Measurements from ENCODE around the gene NTSR1. TPM values are rescaled to one million over a fixed set of nuclear protein-coding genes. Genes with fewer than 3 reads are reported as not detected.
A peak's percentile ranks its signal among the peaks of the same experiment; 100 is the strongest.

NTSR1 gene
- polyA plus RNA-seq, 3 donors, result 1.4 to 2.4 (median 2.0) TPM

- DNase-seq, result no peak
Measured at GRCh38 chr20:62770916-62771315, 62.3 kb downstream of the NTSR1 start.

GRCh38 chr20:62771396-62772102, 62.9 kb downstream of the NTSR1 start:
- DNase-seq, result no peak

GRCh38 chr20:62772103-62772611, 63.5 kb downstream of the NTSR1 start:
- no peak for DNase-seq

- no peak for DNase-seq
Measured at GRCh38 chr20:62772619-62772989, 64.0 kb downstream of the NTSR1 start.

GRCh38 chr20:62772990-62773844, 64.6 kb downstream of the NTSR1 start:
- DNase-seq, result peak; percentile 49

GRCh38 chr20:62773845-62774714, 65.4 kb downstream of the NTSR1 start:
- DNase-seq, result no peak

- no peak for DNase-seq
Measured at GRCh38 chr20:62774762-62775161, 66.1 kb downstream of the NTSR1 start.

GRCh38 chr20:62775206-62775605, 66.6 kb downstream of the NTSR1 start:
- no peak for DNase-seq

GRCh38 chr20:62776035-62776691, 67.5 kb downstream of the NTSR1 start:
- DNase-seq, result no peak

- no peak for DNase-seq
Measured at GRCh38 chr20:62776692-62777527, 68.3 kb downstream of the NTSR1 start.

GRCh38 chr20:62777528-62777830, 68.8 kb downstream of the NTSR1 start:
- no peak for DNase-seq

GRCh38 chr20:62778058-62778457, 69.4 kb downstream of the NTSR1 start:
- no peak for DNase-seq

GRCh38 chr20:62778601-62779416, 70.2 kb downstream of the NTSR1 start:
- no peak for DNase-seq

- DNase-seq, result no peak
Measured at GRCh38 chr20:62779417-62779685, 70.7 kb downstream of the NTSR1 start.

GRCh38 chr20:62780204-62780603, 71.6 kb downstream of the NTSR1 start:
- no peak for DNase-seq

- DNase-seq, result no peak
Measured at GRCh38 chr20:62780696-62781095, 72.1 kb downstream of the NTSR1 start.

GRCh38 chr20:62782149-62782892, 73.7 kb downstream of the NTSR1 start:
- DNase-seq, result no peak

- DNase-seq, result no peak
Measured at GRCh38 chr20:62782893-62783278, 74.2 kb downstream of the NTSR1 start.

GRCh38 chr20:62784497-62784896, 75.9 kb downstream of the NTSR1 start:
- DNase-seq, result no peak

Data from renal pelvis (tissue), 4 donors.